Activated T-cell treated with anti-CD3 and anti-CD28 coated beads, Interleukin-2, amount 50 U/mL, for 48 hours (primary cell): ENCODE data around the gene RAB5A.
"Not testable (repeated sequence)": the region's sequence is repeated elsewhere in the genome, so short reads cannot be mapped to it uniquely, and the experiment has no call there.

Source experiments
- DNase-seq, 2 experiments: peaks; one replicate each; pipeline ENCODE4 v3.0.0-alpha.2; 2020

Gene RAB5A

DNA sequence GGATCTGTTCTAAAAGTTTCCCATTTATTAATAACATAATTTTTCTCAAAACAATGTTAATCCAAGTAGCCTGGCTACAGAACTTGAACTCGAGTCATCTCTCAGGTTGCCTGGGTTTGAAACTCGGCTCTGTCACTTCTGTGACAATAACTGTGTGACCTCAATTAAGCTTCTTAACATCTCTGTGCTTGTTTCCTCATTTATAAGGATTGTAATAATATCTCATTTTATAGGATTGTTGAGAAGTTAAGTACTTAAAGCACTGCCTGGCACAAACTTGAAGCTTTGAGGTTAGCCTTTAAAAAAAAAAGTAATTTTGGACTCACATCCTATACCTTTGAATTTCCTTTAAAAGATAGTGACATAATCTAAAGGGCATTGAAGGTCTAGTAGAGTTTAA is 3.4 kb downstream of the RAB5A start:
- DNase-seq, result no peak

DNA sequence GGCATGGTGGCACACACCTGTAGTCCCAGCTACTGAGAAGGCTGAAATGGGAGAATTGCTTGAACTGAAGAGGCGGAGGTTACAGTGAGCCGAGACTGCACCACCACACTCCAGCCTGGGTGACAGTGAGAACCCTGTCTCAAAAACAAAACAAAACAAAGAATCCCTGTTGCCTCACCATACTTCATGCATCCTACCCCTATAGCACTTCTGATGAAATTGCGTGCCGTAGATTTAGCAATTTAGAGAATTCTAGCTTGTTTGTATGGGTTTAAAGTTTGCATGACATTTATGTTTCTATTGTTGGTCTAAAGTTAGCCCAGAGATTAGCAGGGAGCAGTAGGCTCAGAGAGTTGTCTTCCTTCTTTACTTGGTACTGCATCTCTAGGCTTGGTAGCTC is 7.8 kb downstream of the RAB5A start:
- DNase-seq, result no peak

DNA sequence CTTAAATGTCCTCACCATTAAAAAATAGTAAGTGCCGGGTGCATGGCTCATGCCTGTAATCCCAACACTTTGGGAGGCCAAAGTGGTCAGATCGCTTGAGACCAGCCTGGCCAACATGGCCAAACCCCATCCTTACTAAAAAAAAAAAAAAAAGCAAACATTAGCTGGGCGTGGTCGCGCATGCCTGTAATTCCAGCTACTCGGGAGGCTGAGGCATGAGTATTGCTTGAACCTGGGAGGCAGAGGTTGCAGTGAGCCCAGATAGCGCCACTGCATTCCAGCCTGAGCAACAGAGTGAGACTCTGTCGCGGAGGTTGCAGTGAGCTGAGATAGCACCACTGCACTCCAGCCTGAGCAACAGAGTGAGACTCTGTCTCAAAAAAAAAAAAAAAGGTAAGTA is 10.5 kb downstream of the RAB5A start:
- not testable (repeated sequence) for DNase-seq

DNA sequence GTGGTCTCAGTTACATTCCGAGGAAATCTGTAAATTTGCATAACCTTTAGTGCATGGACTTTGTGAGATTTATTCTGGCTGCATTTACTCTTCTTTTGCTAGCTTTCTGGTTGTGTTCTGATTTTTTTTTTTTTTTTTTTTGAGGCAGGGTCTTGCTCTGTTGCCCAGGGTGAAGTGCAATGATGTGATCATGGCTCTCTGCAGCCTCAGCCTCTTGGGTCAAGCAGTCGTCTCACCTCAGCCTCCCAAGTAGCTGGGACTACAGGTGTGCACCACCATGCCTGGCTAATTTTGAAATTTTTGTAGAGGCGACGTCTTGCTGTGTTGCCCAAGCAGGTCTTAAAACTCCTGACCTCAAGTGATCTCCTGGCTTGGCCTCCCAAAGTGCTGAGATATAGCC is 12.6 kb downstream of the RAB5A start:
- DNase-seq, result no peak

DNA sequence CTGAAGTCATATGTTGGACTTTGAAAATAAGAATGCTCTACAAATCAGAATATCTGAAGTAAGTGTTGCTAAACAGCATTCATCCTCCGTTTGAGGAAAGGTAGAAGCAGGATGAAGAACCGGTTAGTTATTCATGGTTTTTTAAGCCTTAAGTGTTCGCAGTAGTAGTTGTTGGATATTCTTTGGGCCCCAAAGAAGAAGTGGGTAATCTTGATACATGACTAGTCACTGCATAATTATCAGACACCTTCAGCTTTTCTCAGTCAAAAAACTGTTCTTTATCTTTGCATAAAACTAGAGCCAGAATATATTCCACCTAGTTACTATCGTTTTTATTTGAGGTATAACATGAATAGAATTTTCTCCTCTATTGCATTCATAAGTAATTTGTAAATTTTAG is 13.8 kb downstream of the RAB5A start:
- no peak for DNase-seq

DNA sequence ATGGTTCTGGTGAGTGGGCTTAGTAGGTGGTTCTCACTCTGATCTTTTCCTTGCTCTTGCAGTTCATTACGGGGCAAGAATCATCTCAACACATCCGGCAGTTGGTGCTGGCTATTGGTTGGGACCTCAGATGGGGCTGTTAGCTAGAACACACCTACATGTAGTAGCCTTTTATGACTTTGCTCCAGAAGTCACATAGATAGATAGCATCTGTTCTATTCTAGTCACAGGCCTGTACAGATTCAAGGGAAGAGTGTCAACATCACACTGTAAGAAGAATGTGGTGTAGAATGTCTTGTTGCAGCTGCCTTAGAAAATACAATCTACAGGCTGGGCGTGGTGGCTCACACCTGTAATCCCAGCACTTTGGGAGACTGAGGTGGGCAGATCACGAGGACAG is 15.1 kb downstream of the RAB5A start:
- no peak for DNase-seq

DNA sequence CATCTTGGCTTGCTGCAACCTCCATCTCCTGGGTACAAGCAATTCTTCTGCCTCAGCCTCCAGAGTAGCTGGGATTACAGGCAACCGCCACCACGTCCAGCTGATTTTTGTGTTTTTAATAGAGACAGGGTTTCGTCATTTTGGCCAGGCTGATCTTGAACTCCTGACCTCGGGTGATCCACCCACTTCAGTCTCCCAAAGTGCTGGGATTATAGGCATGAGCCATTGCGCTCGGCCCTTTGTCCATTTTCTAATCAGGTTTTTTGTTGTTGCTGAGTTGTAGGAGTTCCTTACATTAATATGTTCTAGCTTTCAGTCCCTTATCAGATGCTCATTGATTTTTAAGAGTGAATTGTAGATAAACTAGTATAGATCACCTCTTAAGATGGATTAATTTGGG is 20.3 kb downstream of the RAB5A start:
- DNase-seq, result no peak

DNA sequence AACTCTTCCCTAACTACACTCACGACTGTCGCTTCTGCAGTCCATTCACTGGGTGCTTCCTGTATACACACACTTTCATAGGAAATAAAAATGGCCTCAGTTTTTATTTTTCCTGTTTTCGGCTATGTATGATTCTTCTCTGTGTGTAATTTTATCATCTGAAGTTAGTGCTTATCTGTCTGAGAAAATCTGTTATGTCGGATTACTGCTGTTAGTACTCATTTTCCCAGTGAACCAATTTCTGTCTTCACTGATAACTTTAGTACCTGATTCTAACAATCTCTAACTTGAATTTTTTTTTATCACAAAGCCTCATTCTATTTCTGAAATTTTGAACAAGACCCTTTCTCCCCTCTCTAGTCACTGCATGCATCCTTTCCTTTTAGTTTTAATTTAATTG is 20.9 kb downstream of the RAB5A start:
- DNase-seq, result no peak

DNA sequence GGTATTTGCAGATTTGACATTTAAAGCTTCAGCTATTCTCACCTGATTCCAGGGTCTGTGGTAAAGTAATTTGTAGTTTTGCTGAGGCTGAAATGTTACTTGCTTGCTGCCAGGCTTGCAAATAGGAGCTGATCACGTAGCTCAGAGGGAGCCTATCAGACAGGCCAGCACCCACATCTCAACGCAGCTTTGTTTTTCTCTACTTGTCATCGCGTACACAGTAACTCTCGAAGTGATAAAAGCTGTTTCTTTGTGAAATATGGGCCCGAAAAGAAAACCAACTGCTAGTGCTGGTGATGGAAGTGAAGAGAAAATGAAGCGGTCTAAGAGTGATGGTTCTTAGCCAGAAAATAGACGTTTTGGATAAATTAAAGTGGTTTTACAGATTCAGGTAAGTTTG is 23.4 kb downstream of the RAB5A start:
- DNase-seq, result no peak

DNA sequence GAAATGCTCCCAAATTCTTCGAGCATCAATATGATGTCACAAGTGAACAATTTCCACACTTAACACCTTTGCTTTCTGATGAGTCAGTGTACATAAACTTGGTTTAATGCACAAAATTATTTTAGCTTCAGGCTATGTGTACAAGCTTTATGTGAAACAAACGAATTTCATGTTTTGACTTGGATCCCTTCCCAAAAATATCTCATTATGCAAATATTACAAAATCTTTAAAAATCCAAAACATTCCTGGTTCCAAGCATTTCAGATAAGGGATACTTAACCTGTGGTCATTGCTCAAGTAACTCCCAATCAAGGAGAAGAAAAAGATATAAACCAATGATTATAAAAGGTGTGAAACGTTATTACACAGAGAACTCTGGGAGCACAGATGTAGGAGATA is 25.2 kb downstream of the RAB5A start:
- no peak for DNase-seq

DNA sequence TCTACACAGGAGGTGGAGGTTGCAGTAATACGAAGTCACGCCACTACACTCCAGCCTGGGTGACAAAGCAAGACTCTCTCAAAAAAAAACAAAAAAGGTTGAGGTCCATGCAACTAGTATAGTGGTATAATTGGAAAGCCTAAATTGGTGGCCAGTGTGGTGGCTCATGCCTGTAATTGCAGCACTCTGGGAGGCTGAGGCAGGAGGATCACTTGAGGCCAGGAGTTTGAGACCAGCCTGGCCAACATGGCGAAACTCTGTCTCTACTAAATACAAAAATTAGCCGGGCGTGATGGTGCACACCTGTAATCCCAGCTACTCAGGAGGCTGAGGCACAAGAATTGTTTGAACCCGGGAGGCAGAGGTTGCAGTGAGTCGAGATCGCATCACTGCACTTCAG is 42.0 kb downstream of the RAB5A start:
- DNase-seq, result not testable (repeated sequence)

DNA sequence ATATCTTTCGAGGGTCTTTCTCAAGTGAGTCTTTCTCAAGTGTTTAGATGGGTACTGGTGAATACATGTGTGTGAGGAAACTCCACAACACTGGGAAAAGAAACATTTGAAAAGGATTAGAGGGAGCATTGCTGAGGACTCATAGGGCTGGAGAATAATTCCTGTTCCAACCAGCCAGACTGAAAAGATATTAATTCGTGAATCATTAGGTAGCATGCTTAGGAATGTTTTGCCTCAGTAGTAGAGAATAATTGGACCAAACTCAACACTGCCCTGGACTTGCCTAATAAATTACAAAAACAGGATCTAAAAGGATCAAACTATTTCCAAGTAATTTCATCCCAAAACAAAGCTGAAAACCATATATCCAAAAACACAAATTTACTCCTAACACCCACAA is 47.9 kb downstream of the RAB5A start:
- DNase-seq, result no peak

DNA sequence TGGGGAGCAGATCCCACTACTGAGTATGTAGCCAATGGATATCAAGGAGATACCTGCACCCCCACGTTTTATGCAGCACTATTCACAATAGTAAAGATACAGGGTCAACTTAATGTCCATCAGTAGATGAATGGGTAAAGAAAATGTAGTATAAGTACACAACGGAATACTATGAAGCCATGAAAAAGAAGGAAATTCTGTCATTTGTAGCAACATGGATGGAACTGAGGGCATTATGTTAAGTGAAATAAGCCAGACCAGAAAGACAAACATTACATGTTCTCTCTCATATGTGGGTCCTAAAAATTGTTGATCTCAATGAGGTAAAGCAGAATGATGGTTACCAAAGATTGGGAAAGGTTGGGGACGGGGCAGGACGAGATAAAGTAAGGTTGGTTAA is 50.6 kb downstream of the RAB5A start:
- DNase-seq, result no peak

DNA sequence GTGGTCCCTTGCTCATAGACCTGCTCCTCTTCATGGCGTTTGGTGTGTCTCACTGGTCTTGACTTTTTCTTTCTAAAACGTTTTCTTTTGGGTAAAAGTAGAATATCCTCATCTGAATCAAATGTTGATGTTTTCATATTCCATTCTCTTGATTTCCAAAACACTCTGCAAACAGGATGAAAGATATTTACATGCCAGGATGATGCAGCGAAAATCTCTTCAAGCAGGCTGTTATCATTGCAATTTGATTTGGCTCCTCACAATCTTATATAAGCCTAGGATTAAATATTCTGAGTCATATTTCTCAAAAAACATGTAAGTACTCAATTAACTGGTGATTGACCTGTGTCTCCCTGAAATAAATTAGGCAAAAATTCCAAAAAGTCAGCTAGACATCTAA is 55.0 kb downstream of the RAB5A start:
- DNase-seq, result no peak

DNA sequence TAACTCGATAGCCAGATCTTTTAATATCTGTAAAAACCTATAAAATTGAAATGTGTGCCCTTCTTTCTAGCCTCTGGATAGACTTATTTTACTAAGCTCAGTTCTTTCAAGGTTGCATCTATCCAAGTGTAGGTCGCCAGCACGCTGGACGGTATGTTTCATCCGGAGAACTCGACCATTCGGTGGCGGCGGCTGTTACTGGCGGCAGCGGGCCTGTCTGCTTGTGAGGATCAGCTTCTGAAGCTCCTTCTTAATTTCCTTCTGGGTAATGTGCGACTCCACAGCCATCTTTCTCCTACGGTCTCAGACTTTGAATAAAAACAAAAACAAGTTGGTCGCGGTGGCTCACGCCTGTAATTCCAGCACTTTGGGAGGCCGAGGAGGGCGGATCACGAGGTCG is 61.1 kb downstream of the RAB5A start:
- DNase-seq, result no peak

DNA sequence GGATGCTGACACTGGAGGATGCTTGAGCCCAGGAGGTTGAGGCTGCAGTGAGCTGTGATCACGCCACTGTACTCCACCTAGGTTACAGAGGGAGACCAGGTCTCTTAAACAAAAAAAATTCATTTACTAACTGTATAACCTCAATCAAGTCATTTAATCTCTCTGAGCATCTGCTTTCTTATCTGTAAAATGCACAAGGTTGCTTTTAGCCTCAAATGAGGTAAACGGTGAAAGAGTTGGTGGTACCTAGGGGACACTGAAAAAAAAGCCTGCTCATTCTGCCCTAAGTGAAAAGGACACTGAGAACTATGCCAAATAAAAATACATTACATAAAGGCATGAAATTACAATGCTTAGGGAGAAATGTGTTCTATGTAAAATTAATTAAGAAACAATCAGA is 61.7 kb downstream of the RAB5A start:
- DNase-seq, result no peak

DNA sequence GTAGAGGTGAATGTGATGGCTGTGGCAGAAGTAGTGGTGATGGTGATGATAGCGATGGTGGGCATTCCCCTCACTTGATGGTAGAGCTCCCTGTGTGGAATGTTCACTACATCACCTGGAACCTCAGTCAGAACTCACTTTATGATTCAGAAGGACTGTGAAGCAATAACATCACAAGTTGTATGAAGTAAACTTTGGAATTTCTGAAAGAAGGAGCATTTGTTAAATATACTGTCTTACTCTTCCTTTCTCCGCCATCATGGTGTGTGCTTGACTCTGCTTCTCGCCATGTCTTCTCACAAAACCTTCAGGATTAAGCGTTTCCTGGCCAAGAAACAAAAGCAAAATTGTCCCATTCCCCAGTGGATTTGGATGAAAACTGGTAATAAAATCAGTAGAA is 65.3 kb downstream of the RAB5A start, which contains the start of gene PP2D1:
Gene PP2D1 (minus strand): TSS at position 101 of the 400 bp plus-strand sequence. CDS start 192 bp downstream, outside the sequence.
- DNase-seq, result no peak

DNA sequence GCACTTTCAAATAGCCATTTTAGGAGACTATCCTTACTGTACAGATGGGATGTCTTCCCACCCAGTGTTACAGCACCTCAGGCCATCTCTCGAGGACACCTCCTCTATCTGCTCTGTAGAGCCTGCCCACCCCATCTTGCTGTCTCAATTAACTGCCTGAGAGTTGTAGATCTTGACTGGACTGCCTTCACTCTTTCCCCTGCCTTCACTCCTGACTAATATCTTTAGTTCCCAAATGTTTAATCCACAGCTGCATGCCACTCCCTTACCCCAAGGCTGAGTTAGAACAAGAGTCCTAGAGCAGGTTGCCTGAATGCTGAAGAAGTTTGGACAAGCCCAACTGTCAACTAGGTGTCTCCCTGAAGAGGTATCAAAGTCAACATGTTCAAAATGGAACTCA is 66.5 kb downstream of the RAB5A start:
- no peak for DNase-seq

DNA sequence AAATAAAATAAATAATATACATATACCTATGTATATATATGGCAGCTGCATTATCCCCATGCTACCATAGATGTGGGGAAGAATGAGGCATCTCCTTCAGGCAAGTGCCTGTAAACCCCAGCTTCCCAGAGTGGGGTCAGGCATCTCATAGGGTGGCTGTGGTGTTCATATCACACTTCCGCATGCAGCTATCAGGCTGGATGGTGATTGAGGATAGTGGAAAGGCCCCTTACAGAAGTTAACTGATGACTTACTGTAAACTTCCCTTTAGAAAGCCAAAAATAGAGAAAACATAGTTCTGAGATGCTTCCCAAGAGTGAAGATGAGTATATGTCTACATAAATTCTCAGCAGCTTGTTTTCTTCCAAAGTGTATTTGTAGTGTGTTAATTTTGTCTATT is 68.6 kb downstream of the RAB5A start:
- DNase-seq, result no peak

DNA sequence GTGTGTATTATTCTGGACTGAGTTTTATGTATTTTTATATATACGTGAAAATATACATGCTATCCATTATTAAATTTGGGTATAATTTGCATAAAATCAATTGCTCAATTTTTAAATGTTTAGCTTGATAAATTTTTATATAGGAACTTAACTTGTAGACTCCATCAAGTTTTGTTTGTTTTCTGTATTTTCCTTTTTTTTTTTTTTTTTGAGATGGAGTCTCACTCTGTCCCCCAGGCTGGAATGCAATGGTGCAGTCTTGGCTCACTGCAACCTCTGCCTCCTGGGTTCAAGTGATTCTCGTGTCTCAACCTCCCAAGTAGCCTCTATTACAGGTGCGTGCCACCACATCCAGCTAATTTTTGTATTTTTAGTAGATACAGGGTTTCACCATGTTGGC is 69.2 kb downstream of the RAB5A start:
- DNase-seq, result not testable (repeated sequence)

DNA sequence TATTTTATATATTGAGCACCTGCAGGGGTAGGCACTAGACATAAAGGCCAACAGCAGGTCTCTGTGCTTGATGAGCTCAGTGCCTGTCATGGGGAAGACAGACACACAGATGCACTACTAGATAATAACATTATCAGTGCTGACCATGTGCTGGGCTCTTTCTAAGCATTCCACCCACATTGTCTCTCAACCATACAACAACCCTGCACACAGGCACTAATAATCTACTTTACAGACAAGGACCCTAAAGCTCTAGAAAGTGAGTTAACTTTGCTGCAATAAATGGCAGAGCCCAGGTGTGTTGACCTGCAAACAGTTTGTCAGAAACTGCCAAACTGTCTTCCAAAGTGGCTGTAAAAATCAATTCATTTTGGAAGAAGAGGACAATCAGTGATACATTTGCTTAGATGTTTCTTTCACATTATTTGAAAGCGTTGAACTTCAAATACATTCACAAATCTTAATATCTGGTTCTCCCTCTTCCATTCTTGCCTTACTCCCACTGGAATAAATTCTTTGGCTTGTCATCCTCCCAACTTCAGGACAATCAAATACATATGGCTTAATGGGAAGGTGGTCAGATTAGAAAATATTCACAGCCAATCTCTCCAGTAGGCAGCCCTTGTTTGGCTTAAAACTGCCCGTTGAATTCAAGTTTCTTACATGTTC is 76.2 kb downstream of the RAB5A start:
- DNase-seq, result no peak

DNA sequence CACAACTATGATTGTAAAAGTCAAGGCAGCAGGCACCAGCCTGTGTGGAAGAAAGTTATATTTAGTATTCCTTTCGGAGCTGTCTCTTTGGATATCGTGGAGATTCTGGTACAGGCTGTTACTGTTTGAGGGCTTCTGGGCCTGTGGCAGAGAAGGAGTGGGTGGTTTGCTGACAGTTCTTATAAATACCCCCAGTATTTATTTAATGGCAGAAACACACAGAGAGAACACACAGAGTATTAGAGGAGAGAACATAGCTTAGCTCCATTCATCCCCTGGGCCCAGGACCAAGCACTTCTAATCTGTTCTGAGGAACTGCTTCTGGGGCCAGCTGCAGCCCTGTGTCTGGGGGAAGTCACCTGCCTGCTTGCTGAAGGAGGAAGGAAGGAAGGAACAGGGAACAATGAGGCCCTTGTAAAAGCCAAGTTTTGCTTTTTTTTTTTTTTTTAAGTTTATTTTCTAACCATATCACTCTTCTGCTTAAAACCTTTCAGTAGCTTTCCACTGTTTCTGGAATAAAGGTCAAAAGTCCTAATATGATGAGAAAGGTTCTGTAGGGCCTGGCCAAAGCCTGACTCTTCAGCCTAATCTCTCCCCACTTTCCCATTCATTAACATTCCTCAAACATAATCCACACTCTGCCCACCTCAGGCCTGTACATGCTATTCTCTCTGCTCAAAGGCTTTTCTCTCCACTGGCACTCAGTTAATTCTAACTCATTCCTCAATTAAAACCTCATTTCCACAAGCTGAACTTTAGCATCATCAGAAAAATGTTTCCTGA is 76.9 kb downstream of the RAB5A start:
- DNase-seq, result no peak

DNA sequence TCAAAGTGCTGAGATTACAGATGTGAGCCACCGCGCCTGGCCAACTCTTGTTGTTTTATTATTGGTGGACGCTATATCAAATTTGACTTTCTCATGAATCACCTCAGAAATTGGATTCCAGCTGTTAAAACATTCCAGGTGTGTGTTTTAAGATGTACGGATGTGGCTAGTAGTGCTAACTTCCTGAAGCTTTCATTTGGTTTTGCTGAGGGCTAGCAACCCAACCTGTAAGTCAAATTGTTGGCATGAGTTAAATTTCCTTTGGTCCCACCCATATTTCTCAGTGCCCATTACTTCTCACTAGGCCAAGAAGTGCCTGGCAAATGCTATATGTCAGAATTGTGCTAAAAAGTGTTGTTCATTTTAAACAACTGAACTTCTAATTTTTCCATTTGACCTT is 80.2 kb downstream of the RAB5A start:
- DNase-seq, result no peak

DNA sequence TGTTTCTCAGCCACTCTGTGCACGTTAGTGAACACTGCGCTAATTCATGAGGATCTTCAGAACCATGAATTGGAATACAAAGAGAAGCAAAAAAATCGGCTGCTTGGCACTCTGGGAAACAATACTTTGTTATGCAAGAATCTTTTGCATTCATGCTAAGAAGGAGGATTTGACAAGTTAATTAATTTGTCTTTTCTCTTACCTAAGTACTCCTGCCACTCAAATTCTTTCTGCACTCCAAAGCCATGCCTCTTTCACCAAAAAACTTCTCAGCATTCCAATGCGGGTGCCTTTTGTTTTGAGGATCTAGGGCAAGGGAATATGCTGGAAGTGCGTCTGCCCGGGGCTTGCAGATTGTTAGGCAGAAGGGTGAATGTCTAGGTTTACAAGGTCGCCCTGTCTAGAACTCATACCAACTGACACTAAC is 82.0 kb downstream of the RAB5A start:
- DNase-seq, result no peak

DNA sequence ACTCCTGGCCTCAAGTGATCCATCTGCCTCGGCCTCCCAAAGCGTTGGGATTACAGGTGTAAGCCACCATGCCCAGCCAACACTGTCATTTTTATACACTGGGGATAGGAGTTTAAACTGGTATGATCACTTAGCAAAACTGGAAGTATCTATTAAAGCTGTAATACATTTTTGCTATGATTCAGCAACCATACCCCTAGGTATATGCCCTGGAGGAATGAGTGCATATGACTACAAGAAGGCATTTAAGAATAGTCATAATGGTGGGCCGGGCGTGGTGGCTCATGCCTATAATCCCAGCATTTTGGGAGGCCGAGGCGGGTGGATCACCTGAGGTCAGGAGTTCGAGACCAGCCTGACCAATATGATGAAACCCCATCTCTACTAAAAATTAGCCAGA is 85.0 kb downstream of the RAB5A start:
- not testable (repeated sequence) for DNase-seq
